AG10803 (cell line): Measurements from ENCODE around the gene TCP11L1.
"Not testable (repeated sequence)": the region's sequence is repeated elsewhere in the genome, so short reads cannot be mapped to it uniquely, and the experiment has no call there.

Experiments used
- DNase-seq: peaks from one replicate; pipeline ENCODE4 v3.0.0; 2010; ENCODE audit warnings: low read depth
- H3K4me3 ChIP-seq: 2 replicates; pipeline ENCODE4 v1.5.1; 2011; ENCODE audit warnings: mild to moderate bottlenecking, low read length, control low read depth
- CTCF ChIP-seq: conservative IDR thresholded peaks from 2 replicates; pipeline ENCODE4 v1.5.1; 2011; ENCODE audit warnings: mild to moderate bottlenecking, low read length, control low read depth, inconsistent platforms

The TCP11L1 gene

GRCh38 chr11:33045551-33046255, 6.3 kb downstream of the TCP11L1 start:
- TF ChIP-seq CTCF, result no peak
- H3K4me3 ChIP-seq, result no peak overlapping the region
- peak; percentile 71 for DNase-seq

DNA sequence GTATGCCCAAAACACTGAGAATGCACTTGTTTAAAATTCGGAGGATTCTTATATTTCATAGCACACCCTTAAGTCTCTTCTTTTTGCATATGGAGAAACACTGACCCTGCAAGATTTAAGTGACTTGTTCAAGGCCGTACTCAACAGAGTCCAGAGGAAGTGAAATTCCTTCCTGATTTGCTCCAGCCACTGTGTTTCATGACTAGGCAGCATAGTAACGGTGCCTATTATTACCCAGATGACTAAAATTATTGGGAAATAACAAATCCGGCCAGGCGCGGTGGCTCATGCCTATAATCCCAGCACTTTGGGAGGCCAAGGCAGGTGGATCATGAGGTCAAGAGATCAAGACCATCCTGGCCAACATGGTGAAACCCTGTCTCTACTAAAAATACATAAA, 9.3 kb downstream of the TCP11L1 start:
- not testable (repeated sequence) for DNase-seq, H3K4me3 ChIP-seq

GRCh38 chr11:33049565-33050408, 10.4 kb downstream of the TCP11L1 start:
- DNase-seq, H3K4me3 ChIP-seq: not testable (repeated sequence)

- no peak for TF ChIP-seq CTCF
- H3K4me3 ChIP-seq, result no peak overlapping the region
- no peak for DNase-seq
Measured at GRCh38 chr11:33052231-33052630, 12.9 kb downstream of the TCP11L1 start.

DNA sequence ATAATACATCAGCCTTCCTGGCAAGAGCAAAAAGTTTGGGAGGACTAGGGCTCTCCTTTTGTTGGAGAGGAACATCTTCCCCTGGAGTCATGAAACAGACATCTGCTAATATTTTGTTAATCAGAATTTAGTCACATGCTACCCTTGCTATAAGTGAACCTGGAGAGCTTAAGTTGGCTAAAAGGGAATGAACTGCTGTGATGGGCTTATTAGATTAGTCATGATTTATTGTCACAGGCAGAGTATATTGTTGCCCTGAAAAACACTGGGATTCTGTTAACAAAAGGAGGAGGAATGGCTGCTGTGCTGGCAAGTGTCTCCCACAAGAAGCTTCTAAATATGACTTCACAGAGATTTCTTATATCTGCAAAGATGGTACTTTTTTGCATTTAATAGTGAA, 16.0 kb downstream of the TCP11L1 start:
- DNase-seq, result no peak
- H3K4me3 ChIP-seq, result no peak overlapping the region
- no peak for TF ChIP-seq CTCF

GRCh38 chr11:33057284-33057683, 17.9 kb downstream of the TCP11L1 start:
- DNase-seq, result no peak
- no peak overlapping the region for H3K4me3 ChIP-seq
- no peak for TF ChIP-seq CTCF

- H3K4me3 ChIP-seq, result no peak overlapping the region
- DNase-seq, result no peak
- TF ChIP-seq CTCF, result no peak
Measured at GRCh38 chr11:33059331-33060007, 20.1 kb downstream of the TCP11L1 start.

- DNase-seq, result no peak
- TF ChIP-seq CTCF, result no peak
- H3K4me3 ChIP-seq, result no peak overlapping the region
Measured at GRCh38 chr11:33060271-33060670, 20.9 kb downstream of the TCP11L1 start.
